Gastroesophageal sphincter (tissue), 3 donors: ENCODE results near the gene ARHGAP25.

Experiments
- CTCF ChIP-seq, 4 experiments: fragments of 200-600 bp in 2 of 4; fragments of 450-650 bp in 2 of 4; sonication (generic) in 1 of 4; IDR thresholded peaks; one replicate each; pipeline ENCODE4 v1.5.1; 2017 to 2019; ENCODE audit warnings: antibody characterized with exemption in 4 of 4, mild to moderate bottlenecking in 2 of 4, moderate library complexity in 2 of 4
- EP300 ChIP-seq: sonication (generic); formaldehyde crosslinking; IDR thresholded peaks from one replicate; pipeline ENCODE4 v1.6.1; 2017; ENCODE audit warnings: antibody characterized with exemption, mild to moderate bottlenecking
- POLR2A ChIP-seq, 2 donors: fragments of 450-650 bp; IDR thresholded peaks; one replicate each; pipeline ENCODE4 v1.6.1; 2017; ENCODE audit warnings: antibody characterized with exemption in 2 of 2, mild to moderate bottlenecking in 2 of 2, moderate library complexity in 1 of 2
- POLR2AphosphoS5 ChIP-seq: sonication (generic); formaldehyde crosslinking; IDR thresholded peaks from one replicate; pipeline ENCODE4 v1.6.1; 2017; ENCODE audit warnings: antibody characterized with exemption

- TF ChIP-seq CTCF (IDR thresholded peaks at IDR 0.05) = no peak
- no peak for TF ChIP-seq POLR2A (IDR thresholded peaks at IDR 0.05)
- no peak for TF ChIP-seq EP300
- TF ChIP-seq POLR2AphosphoS5 = no peak
Measured at GRCh38 chr2:68733365-68733764, 1.2 kb upstream of the ARHGAP25 start.
